Keratinocyte (primary cell): ENCODE data around the gene KLF7. TPM values are rescaled to one million over a fixed set of nuclear protein-coding genes. Genes with fewer than 3 reads are reported as not detected.

Source experiments
- DNase-seq: peaks from one replicate; pipeline ENCODE4 v3.0.0-alpha.2; 2011; ENCODE audit warnings: low read depth, missing footprints, low spot score
- FAIRE-seq: peaks from 2 replicates; lab custom pipeline; 2011; peaks lifted over from hg19 to GRCh38; lab: Jason Lieb, UNC
- H2AFZ ChIP-seq: 2 replicates; pipeline ENCODE4 v1.6.0; 2012; ENCODE audit warnings: low read length, control low read depth, inconsistent platforms; ENCODE audit not compliant: control insufficient read depth
- H3K27ac ChIP-seq: 2 replicates; pipeline ENCODE4 v1.5.1; 2011; ENCODE audit warnings: low read length; ENCODE audit not compliant: control insufficient read depth, insufficient read depth
- H3K27me3 ChIP-seq: 3 replicates; pipeline ENCODE4 v1.6.0; 2011; ENCODE audit warnings: low read length; ENCODE audit not compliant: control insufficient read depth, insufficient read depth; ENCODE audit errors: extremely low read depth
- H3K36me3 ChIP-seq, 2 experiments: 2 replicates in 1 of 2; 3 replicates in 1 of 2; pipeline ENCODE4 v1.5.1; 2011; ENCODE audit warnings: low read length in 2 of 2, mild to moderate bottlenecking in 1 of 2; ENCODE audit not compliant: control insufficient read depth in 2 of 2, insufficient read depth in 2 of 2; ENCODE audit errors: extremely low read depth in 1 of 2
- H3K4me1 ChIP-seq: 3 replicates; pipeline ENCODE4 v1.5.1; 2011; ENCODE audit warnings: low read length; ENCODE audit not compliant: control insufficient read depth, insufficient read depth; ENCODE audit errors: extremely low read depth
- H3K4me2 ChIP-seq: 3 replicates; pipeline ENCODE4 v1.6.0; 2011; ENCODE audit warnings: low read depth, low read length; ENCODE audit not compliant: control insufficient read depth, insufficient read depth; ENCODE audit errors: extremely low read depth
- H3K4me3 ChIP-seq, 3 experiments: fragments of 200-600 bp in 1 of 3; sonication (generic) in 1 of 3; 2 replicates in 2 of 3; 3 replicates in 1 of 3; pipeline ENCODE4 v1.5.1; 2011 to 2016; ENCODE audit warnings: low read length in 3 of 3, mild to moderate bottlenecking in 3 of 3, control low read depth in 2 of 3, inconsistent platforms in 1 of 3, low read depth in 1 of 3, mixed read lengths in 1 of 3, mixed run types in 1 of 3, moderate library complexity in 1 of 3; ENCODE audit not compliant: control insufficient read depth in 2 of 3, insufficient read depth in 2 of 3; ENCODE audit errors: extremely low read depth in 1 of 3
- H3K79me2 ChIP-seq: 2 replicates; pipeline ENCODE4 v1.6.0; 2012; ENCODE audit warnings: low read length; ENCODE audit not compliant: control insufficient read depth, insufficient read depth
- H3K9ac ChIP-seq: 3 replicates; pipeline ENCODE4 v1.6.0; 2011; ENCODE audit warnings: low read length; ENCODE audit not compliant: control insufficient read depth, insufficient read depth; ENCODE audit errors: extremely low read depth
- H3K9me1 ChIP-seq: 3 replicates; pipeline ENCODE4 v1.6.0; 2011; ENCODE audit warnings: low read length; ENCODE audit not compliant: control insufficient read depth, insufficient read depth; ENCODE audit errors: extremely low read depth
- H3K9me3 ChIP-seq: 2 replicates; pipeline ENCODE4 v1.5.1; 2012; ENCODE audit warnings: low read depth, low read length; ENCODE audit not compliant: control insufficient read depth
- H4K20me1 ChIP-seq: 3 replicates; pipeline ENCODE4 v1.6.0; 2011; ENCODE audit warnings: low read length; ENCODE audit not compliant: control insufficient read depth, insufficient read depth; ENCODE audit errors: extremely low read depth
- CTCF ChIP-seq, 3 experiments: IDR thresholded peaks in 1 of 3; conservative IDR thresholded peaks in 1 of 3; optimal IDR thresholded peaks in 1 of 3; 2 replicates in 2 of 3; 3 replicates in 1 of 3; pipeline versions ENCODE3 to v1.5.1; 2011; ENCODE audit warnings: low read length in 3 of 3, mild to moderate bottlenecking in 3 of 3, moderate library complexity in 2 of 3, control low read depth in 1 of 3, inconsistent platforms in 1 of 3; ENCODE audit not compliant: insufficient read depth in 2 of 3; ENCODE audit errors: extremely low read depth in 1 of 3
- EZH2 ChIP-seq: IDR thresholded peaks from one replicate; pipeline ENCODE4 v1.6.1; 2012; ENCODE audit warnings: inconsistent platforms, mild to moderate bottlenecking, low read length, moderate library complexity
- dilution Hi-C: fragments of 300-500 bp; cut with MboI; formaldehyde crosslinking; loops from one replicate; pipeline ENCODE4 v1.7.0; 2020; ENCODE audit warnings: low sequenced_read_pairs; ENCODE audit not compliant: extremely low pct_ligation_motif_present
- polyA plus RNA-seq, 5 experiments: library from polyadenylated mRNA; depleted of rRNA in 3 of 5; stranded (reverse) in 3 of 5; stranded (forward) in 1 of 5; unstranded in 1 of 5; fragments of >200 nt; gene quantifications; 1 replicate in 1 of 5; 2 replicates in 3 of 5; 3 replicates in 1 of 5; pipeline versions ENCODE4 v1.2.1 to v1.2.3, GENCODE V29; 2011 to 2012; ENCODE audit warnings: missing spikeins in 2 of 5, low read depth in 1 of 5, low replicate concordance in 1 of 5

KLF7 gene
- polyA plus RNA-seq, 1 donor (not counting 4 experiments of a cell fraction or from before 2014, with no cell fraction given) = 44.7 TPM

- Histone ChIP-seq H3K36me3 (peaks cover 15 to 40% of the 10 kb centered on the region in 2 experiments), H3K9ac (no peak overlapping the region), H3K9me3 (no peaks in the 10 kb centered on the region), H3K27me3 (no peaks in the 10 kb centered on the region), H3K4me2 (no peak overlapping the region), H3K79me2 (peaks cover 99% of the 10 kb centered on the region), H3K27ac (no peak overlapping the region), H3K9me1 (peaks cover 2% of the 10 kb centered on the region), H3K4me3 (no peak overlapping the region), H4K20me1 (peaks cover 10% of the 10 kb centered on the region), H2AFZ (no peak overlapping the region), H3K4me1 (peaks cover 33% of the 10 kb centered on the region)
- dilution Hi-C loops = no loop called here
- no peak for FAIRE-seq
- TF ChIP-seq CTCF (optimal IDR thresholded peaks at IDR 0.05 in 1 of 3, IDR thresholded peaks at IDR 0.05 in 1 of 3, conservative IDR thresholded peaks at IDR 0.05 in 1 of 3; ENCODE audit: extremely low read depth in 1 of 3, insufficient read depth in 2 of 3, low read length in 3 of 3) = no peak
- TF ChIP-seq EZH2 = no peak
- no peak for DNase-seq
These were observed 38.9 kb downstream of the KLF7 start for GRCh38 chr2:207126724-207127308.

GRCh38 chr2:207123776-207124391 is 41.9 kb downstream of the KLF7 start:
- Histone ChIP-seq H3K36me3 (peaks cover 25 to 43% of the 10 kb centered on the region in 2 experiments), H3K4me1 (peaks cover 30% of the 10 kb centered on the region), H3K4me3 (no peak overlapping the region), H3K79me2 (peaks cover 98% of the 10 kb centered on the region), H3K27ac (no peak overlapping the region), H3K9ac (no peak overlapping the region), H3K27me3 (no peaks in the 10 kb centered on the region), H3K9me3 (no peaks in the 10 kb centered on the region), H2AFZ (no peak overlapping the region), H3K4me2 (no peak overlapping the region), H3K9me1 (peaks cover 2% of the 10 kb centered on the region), H4K20me1 (peaks cover 16% of the 10 kb centered on the region)
- DNase-seq (no peak), FAIRE-seq (no peak)
- TF ChIP-seq EZH2 (no peak), CTCF (optimal IDR thresholded peaks at IDR 0.05 in 1 of 3, IDR thresholded peaks at IDR 0.05 in 1 of 3, conservative IDR thresholded peaks at IDR 0.05 in 1 of 3; ENCODE audit: extremely low read depth in 1 of 3, insufficient read depth in 2 of 3, low read length in 3 of 3) (no peak)
- dilution Hi-C loops = no loop called here
